Liver (tissue), 9 donors: ENCODE results near the gene ZNF326. TPM values are rescaled to one million over a fixed set of nuclear protein-coding genes. Genes with fewer than 3 reads are reported as not detected.

Experiments used
- DNase-seq: peaks from one replicate; pipeline ENCODE4 v3.0.0-alpha.2; 2017; ENCODE audit warnings: low spot score
- H3K27ac ChIP-seq, 2 donors: one replicate each; pipeline ENCODE4 v1.7.0; 2013; ENCODE audit warnings: inconsistent platforms in 2 of 2, low read length in 2 of 2, control low read depth in 1 of 2, low read depth in 1 of 2, mild to moderate bottlenecking in 1 of 2
- H3K27me3 ChIP-seq, 4 donors: one replicate each; pipeline versions ENCODE4 v1.6.1 to v1.7.0; 2013; ENCODE audit warnings: low read length in 3 of 4, inconsistent platforms in 1 of 4, mild to moderate bottlenecking in 1 of 4, moderate library complexity in 1 of 4; ENCODE audit not compliant: control insufficient read depth in 4 of 4, insufficient read depth in 4 of 4
- H3K36me3 ChIP-seq, 4 donors: one replicate each; pipeline versions ENCODE4 v1.6.1 to v1.7.0; 2013; ENCODE audit warnings: low read length in 3 of 4, mild to moderate bottlenecking in 3 of 4, low read depth in 1 of 4, moderate library complexity in 1 of 4; ENCODE audit not compliant: control insufficient read depth in 4 of 4, insufficient read depth in 3 of 4
- H3K4me1 ChIP-seq, 4 donors: one replicate each; pipeline versions ENCODE4 v1.6.1 to v1.7.0; 2013; ENCODE audit warnings: low read length in 3 of 4, mild to moderate bottlenecking in 3 of 4, moderate library complexity in 1 of 4; ENCODE audit not compliant: control insufficient read depth in 4 of 4, insufficient read depth in 4 of 4
- H3K4me3 ChIP-seq, 3 donors: one replicate each; pipeline versions ENCODE4 v1.6.1 to v1.7.0; 2013; ENCODE audit warnings: low read length in 3 of 3, control low read depth in 1 of 3, low read depth in 1 of 3, mild to moderate bottlenecking in 1 of 3
- H3K9ac ChIP-seq, 2 donors: one replicate each; pipeline ENCODE4 v1.7.0; 2013; ENCODE audit warnings: low read length in 2 of 2, mild to moderate bottlenecking in 2 of 2, moderate library complexity in 2 of 2, control low read depth in 1 of 2, low read depth in 1 of 2
- H3K9me3 ChIP-seq, 4 donors: one replicate each; pipeline versions ENCODE4 v1.6.1 to v1.7.0; 2013; ENCODE audit warnings: low read length in 3 of 4; ENCODE audit not compliant: control insufficient read depth in 4 of 4
- HNF4G ChIP-seq: IDR thresholded peaks from 2 replicates; pipeline ENCODE4 v1.6.1; 2016; ENCODE audit warnings: antibody characterized with exemption
- MAX ChIP-seq: IDR thresholded peaks from 2 replicates; pipeline ENCODE4 v1.6.1; 2016; ENCODE audit warnings: antibody characterized with exemption
- REST ChIP-seq: IDR thresholded peaks from 2 replicates; pipeline ENCODE4 v1.6.1; 2016; ENCODE audit warnings: antibody characterized with exemption, mild to moderate bottlenecking
- SP1 ChIP-seq: IDR thresholded peaks from 2 replicates; pipeline ENCODE4 v1.6.1; 2018; ENCODE audit warnings: antibody characterized with exemption, mild to moderate bottlenecking
- YY1 ChIP-seq: IDR thresholded peaks from 2 replicates; pipeline ENCODE4 v1.6.1; 2016; ENCODE audit warnings: antibody characterized with exemption, mild to moderate bottlenecking
- WGBS: extraction: QIAGEN DNeasy Blood & Tissue Kit; methylation state at CpG from one replicate; pipeline ENCODE4 v1.1.7; 2013; 5-methylcytosine and 5-hydroxymethylcytosine counted together
- polyA plus RNA-seq, 2 donors: library from polyadenylated mRNA; stranded (reverse) in 1 of 2; unstranded in 1 of 2; fragments of 200-250 nt in 1 of 2; fragments of >200 nt in 1 of 2; fragmentation: Nextera tagmentation in 1 of 2; extraction: Ambion mirVana in 1 of 2; gene quantifications; one replicate each; pipeline versions ENCODE4 v1.2.1 to v1.2.3, GENCODE V29; 2013 to 2015
- total RNA-seq, 2 donors: library from RNA; depleted of rRNA; stranded (reverse); fragments of >200 nt; gene quantifications; one replicate each; pipeline ENCODE4 v1.2.3, GENCODE V29; 2014
- TF ChIP-seq, protein P1 (sequence below): fragments of 150-350 bp; IDR thresholded peaks from 2 replicates; pipeline ENCODE4 v1.5.1; 2017; ENCODE audit warnings: improper control_type of control experiment, low read depth, low read length; ENCODE audit not compliant: missing input control
- TF ChIP-seq, protein P2 (sequence below): IDR thresholded peaks from 2 replicates; pipeline ENCODE4 v1.6.1; 2016; ENCODE audit warnings: antibody characterized with exemption
- donor health status: healthy.
- donor health status: healthy.
- donor health status: healthy.
- donor health status: healthy.
- donor health status: healthy.

ZNF326 gene
- total and polyA plus RNA-seq, 4 donors, result 6.5 to 14.6 (median 10.9) TPM

- H3K27ac ChIP-seq, result no peak overlapping the region
- WGBS, result 67% methylated on average over 4 of the region's 4 CpGs
- DNase-seq, result no peak
Observed at GRCh38 chr1:89975540-89976125, 19.3 kb upstream of the ZNF326 start.

More at GRCh38 chr1:89975540-89976125, 19.3 kb upstream of the ZNF326 start:
- Histone ChIP-seq H3K4me1 (no peaks in the 10 kb centered on the region), H3K36me3 (no peaks in the 10 kb centered on the region), H3K9ac (no peak overlapping the region), H3K4me3 (no peak overlapping the region), H3K9me3 (no peaks in the 10 kb centered on the region), H3K27me3 (no peaks in the 10 kb centered on the region)
- TF ChIP-seq SP1 (no peak), YY1 (no peak), HNF4G (no peak), REST (no peak), MAX (no peak)
- TF ChIP-seq, protein P1, sequence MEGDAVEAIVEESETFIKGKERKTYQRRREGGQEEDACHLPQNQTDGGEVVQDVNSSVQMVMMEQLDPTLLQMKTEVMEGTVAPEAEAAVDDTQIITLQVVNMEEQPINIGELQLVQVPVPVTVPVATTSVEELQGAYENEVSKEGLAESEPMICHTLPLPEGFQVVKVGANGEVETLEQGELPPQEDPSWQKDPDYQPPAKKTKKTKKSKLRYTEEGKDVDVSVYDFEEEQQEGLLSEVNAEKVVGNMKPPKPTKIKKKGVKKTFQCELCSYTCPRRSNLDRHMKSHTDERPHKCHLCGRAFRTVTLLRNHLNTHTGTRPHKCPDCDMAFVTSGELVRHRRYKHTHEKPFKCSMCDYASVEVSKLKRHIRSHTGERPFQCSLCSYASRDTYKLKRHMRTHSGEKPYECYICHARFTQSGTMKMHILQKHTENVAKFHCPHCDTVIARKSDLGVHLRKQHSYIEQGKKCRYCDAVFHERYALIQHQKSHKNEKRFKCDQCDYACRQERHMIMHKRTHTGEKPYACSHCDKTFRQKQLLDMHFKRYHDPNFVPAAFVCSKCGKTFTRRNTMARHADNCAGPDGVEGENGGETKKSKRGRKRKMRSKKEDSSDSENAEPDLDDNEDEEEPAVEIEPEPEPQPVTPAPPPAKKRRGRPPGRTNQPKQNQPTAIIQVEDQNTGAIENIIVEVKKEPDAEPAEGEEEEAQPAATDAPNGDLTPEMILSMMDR, result no peak
- TF ChIP-seq, protein P2, sequence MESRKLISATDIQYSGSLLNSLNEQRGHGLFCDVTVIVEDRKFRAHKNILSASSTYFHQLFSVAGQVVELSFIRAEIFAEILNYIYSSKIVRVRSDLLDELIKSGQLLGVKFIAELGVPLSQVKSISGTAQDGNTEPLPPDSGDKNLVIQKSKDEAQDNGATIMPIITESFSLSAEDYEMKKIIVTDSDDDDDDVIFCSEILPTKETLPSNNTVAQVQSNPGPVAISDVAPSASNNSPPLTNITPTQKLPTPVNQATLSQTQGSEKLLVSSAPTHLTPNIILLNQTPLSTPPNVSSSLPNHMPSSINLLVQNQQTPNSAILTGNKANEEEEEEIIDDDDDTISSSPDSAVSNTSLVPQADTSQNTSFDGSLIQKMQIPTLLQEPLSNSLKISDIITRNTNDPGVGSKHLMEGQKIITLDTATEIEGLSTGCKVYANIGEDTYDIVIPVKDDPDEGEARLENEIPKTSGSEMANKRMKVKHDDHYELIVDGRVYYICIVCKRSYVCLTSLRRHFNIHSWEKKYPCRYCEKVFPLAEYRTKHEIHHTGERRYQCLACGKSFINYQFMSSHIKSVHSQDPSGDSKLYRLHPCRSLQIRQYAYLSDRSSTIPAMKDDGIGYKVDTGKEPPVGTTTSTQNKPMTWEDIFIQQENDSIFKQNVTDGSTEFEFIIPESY, result no peak
